Endothelial cell of umbilical vein (primary cell): ENCODE results near the gene NECAB2. TPM values are rescaled to one million over a fixed set of nuclear protein-coding genes. Genes with fewer than 3 reads are reported as not detected.

Experiments used
- BruUV-seq: library from RNA; stranded (reverse); fragments of 400-500 nt; replicated peaks from 2 replicates; lab custom pipeline; 2021; lab: Mats Ljungman, UMichigan
- CTCF ChIA-PET: fragments of 300-600, 350-600 bp; sonication (Branson Sonifier 250); formaldehyde crosslinking; loops from one replicate; lab custom pipeline; 2021; ENCODE audit warnings: antibody characterized with exemption, inconsistent platforms; lab: Charles Lee
- POLR2A ChIA-PET: fragments of 300-600, 350-600 bp; sonication (Branson Sonifier 250); formaldehyde crosslinking; loops from one replicate; lab custom pipeline; 2021; ENCODE audit warnings: antibody characterized with exemption, inconsistent platforms; lab: Charles Lee
- DNase-seq: peaks from one replicate; pipeline ENCODE4 v3.0.0-alpha.2; 2011; ENCODE audit warnings: low read depth, low spot score
- FAIRE-seq: peaks from 2 replicates; lab custom pipeline; 2011; peaks lifted over from hg19 to GRCh38; lab: Jason Lieb, UNC
- H2AFZ ChIP-seq: 2 replicates; pipeline ENCODE4 v1.6.0; 2012; ENCODE audit warnings: low read depth, low read length, control low read depth, inconsistent platforms
- H3K27ac ChIP-seq: 2 replicates; pipeline ENCODE4 v1.5.1; 2011; ENCODE audit warnings: low read depth, mild to moderate bottlenecking, control low read depth, low read length, moderate library complexity; ENCODE audit not compliant: insufficient read depth
- H3K27me3 ChIP-seq, 2 experiments: 2 replicates each; pipeline versions ENCODE4 v1.6.0 to v1.6.1; 2011; ENCODE audit warnings: low read length in 2 of 2, mixed read lengths in 1 of 2; ENCODE audit not compliant: control insufficient read depth in 2 of 2, insufficient read depth in 2 of 2
- H3K36me3 ChIP-seq, 2 experiments: 2 replicates in 1 of 2; 3 replicates in 1 of 2; pipeline ENCODE4 v1.5.1; 2011; ENCODE audit warnings: low read length in 2 of 2, mild to moderate bottlenecking in 1 of 2, moderate library complexity in 1 of 2; ENCODE audit not compliant: control insufficient read depth in 2 of 2, insufficient read depth in 2 of 2; ENCODE audit errors: extremely low read depth in 1 of 2
- H3K4me1 ChIP-seq: 3 replicates; pipeline ENCODE4 v1.5.1; 2011; ENCODE audit warnings: mild to moderate bottlenecking, low read length; ENCODE audit not compliant: control insufficient read depth, insufficient read depth; ENCODE audit errors: extremely low read depth
- H3K4me2 ChIP-seq: 2 replicates; pipeline ENCODE4 v1.6.1; 2011; ENCODE audit warnings: low read length, control low read depth, mixed read lengths; ENCODE audit not compliant: insufficient read depth
- H3K4me3 ChIP-seq, 3 experiments: fragments of 200-600 bp in 1 of 3; sonication (generic), shearing (Covaris generic) in 1 of 3; replicated peaks in 1 of 3; 2 replicates each; pipeline ENCODE4 v1.5.1; 2011 to 2016; ENCODE audit warnings: control low read depth in 3 of 3, low read length in 3 of 3, mild to moderate bottlenecking in 2 of 3, inconsistent platforms in 1 of 3, low read depth in 1 of 3, moderate library complexity in 1 of 3; ENCODE audit not compliant: insufficient read depth in 1 of 3
- H3K79me2 ChIP-seq: 2 replicates; pipeline ENCODE4 v1.6.0; 2012; ENCODE audit warnings: low read length, inconsistent platforms; ENCODE audit not compliant: control insufficient read depth, insufficient read depth
- H3K9ac ChIP-seq: replicated peaks from 2 replicates; pipeline ENCODE3; 2011; ENCODE audit warnings: low read length, control low read depth; ENCODE audit not compliant: insufficient read depth; ENCODE audit errors: extremely low read depth
- H3K9me1 ChIP-seq: replicated peaks from 3 replicates; pipeline ENCODE4 v1.6.0; 2011; ENCODE audit warnings: mild to moderate bottlenecking, low read length; ENCODE audit not compliant: control insufficient read depth, insufficient read depth; ENCODE audit errors: extremely low read depth
- H3K9me3 ChIP-seq: replicated peaks from 2 replicates; pipeline ENCODE4 v1.5.1; 2012; ENCODE audit warnings: low read length, inconsistent platforms; ENCODE audit not compliant: control insufficient read depth, insufficient read depth
- H4K20me1 ChIP-seq: replicated peaks from 2 replicates; pipeline ENCODE3; 2011; ENCODE audit warnings: mild to moderate bottlenecking, low read length; ENCODE audit not compliant: control insufficient read depth, insufficient read depth; ENCODE audit errors: extremely low read depth
- EZH2 ChIP-seq: IDR thresholded peaks from 2 replicates; pipeline ENCODE4 v1.6.1; 2012; ENCODE audit warnings: borderline replicate concordance, low read depth, mild to moderate bottlenecking, moderate library complexity, low read length, inconsistent platforms; ENCODE audit not compliant: severe bottlenecking
- GATA2 ChIP-seq: IDR thresholded peaks from 2 replicates; pipeline ENCODE4 v1.7.0; 2011; ENCODE audit warnings: low read depth, mild to moderate bottlenecking, moderate library complexity, mixed read lengths, low read length; ENCODE audit not compliant: insufficient read length, insufficient read depth
- POLR2A ChIP-seq: IDR thresholded peaks from 2 replicates; pipeline ENCODE4 v1.6.1; 2012; ENCODE audit warnings: low read depth, mild to moderate bottlenecking, control low read depth, low read length
- dilution Hi-C: fragments of 300-500 bp; cut with MboI; formaldehyde crosslinking; loops from one replicate; pipeline ENCODE4 v1.15.0; 2019; ENCODE audit warnings: low sequenced_read_pairs; ENCODE audit not compliant: extremely low pct_ligation_motif_present
- intact Hi-C: fragments of 100-400 bp; cut with micrococcal nuclease; formaldehyde crosslinking; loops from one replicate; pipeline ENCODE4 v1.10.0; 2022
- polyA plus RNA-seq, 4 experiments: library from polyadenylated mRNA; depleted of rRNA in 3 of 4; stranded (reverse) in 3 of 4; unstranded in 1 of 4; fragments of >200 nt; gene quantifications; 2 replicates each; pipeline versions ENCODE4 v1.2.1 to v1.2.3, GENCODE V29; 2011 to 2012; ENCODE audit warnings: missing spikeins in 1 of 4
- total RNA-seq: library from RNA; stranded (reverse); gene quantifications from 2 replicates; pipeline ENCODE4 v1.2.3, GENCODE V29; 2021
- TF ChIP-seq, protein P1 (sequence below), 2 donors: IDR thresholded peaks; 1 replicate in 1 of 2; 2 replicates in 1 of 2; pipeline ENCODE4 v1.5.1; 2011; ENCODE audit warnings: low read length in 2 of 2, mild to moderate bottlenecking in 2 of 2, moderate library complexity in 2 of 2, control low read depth in 1 of 2, inconsistent platforms in 1 of 2, low read depth in 1 of 2; ENCODE audit not compliant: insufficient read depth in 1 of 2; ENCODE audit errors: extremely low read depth in 1 of 2

The NECAB2 gene
- total and polyA plus RNA-seq, 2 donors (not counting 3 experiments of a cell fraction or from before 2014, with no cell fraction given) = 0.26 to 0.31 TPM

- no peaks in the 10 kb centered on the region for H4K20me1 ChIP-seq
- H2AFZ ChIP-seq = no peak overlapping the region
- no peak for FAIRE-seq
- no peaks in the 10 kb centered on the region for H3K9me1 ChIP-seq
- no peaks in the 10 kb centered on the region for H3K4me1 ChIP-seq
- ChIA-PET CTCF (interaction anchor here (1.2 kb wide), 1 partner anchor 53 kb away, joined by 3 read pairs; no protein-coding TSS in a partner anchor), POLR2A (no interaction called here)
- no peak for DNase-seq
- intact Hi-C loops (no loop called here), dilution Hi-C loops (no loop called here)
- H3K27me3 ChIP-seq = no peaks in the 10 kb centered on the region
- H3K4me2 ChIP-seq = no peak overlapping the region
- no peaks in the 10 kb centered on the region for H3K9me3 ChIP-seq
- TF ChIP-seq, protein P1, sequence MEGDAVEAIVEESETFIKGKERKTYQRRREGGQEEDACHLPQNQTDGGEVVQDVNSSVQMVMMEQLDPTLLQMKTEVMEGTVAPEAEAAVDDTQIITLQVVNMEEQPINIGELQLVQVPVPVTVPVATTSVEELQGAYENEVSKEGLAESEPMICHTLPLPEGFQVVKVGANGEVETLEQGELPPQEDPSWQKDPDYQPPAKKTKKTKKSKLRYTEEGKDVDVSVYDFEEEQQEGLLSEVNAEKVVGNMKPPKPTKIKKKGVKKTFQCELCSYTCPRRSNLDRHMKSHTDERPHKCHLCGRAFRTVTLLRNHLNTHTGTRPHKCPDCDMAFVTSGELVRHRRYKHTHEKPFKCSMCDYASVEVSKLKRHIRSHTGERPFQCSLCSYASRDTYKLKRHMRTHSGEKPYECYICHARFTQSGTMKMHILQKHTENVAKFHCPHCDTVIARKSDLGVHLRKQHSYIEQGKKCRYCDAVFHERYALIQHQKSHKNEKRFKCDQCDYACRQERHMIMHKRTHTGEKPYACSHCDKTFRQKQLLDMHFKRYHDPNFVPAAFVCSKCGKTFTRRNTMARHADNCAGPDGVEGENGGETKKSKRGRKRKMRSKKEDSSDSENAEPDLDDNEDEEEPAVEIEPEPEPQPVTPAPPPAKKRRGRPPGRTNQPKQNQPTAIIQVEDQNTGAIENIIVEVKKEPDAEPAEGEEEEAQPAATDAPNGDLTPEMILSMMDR (IDR thresholded peaks at IDR 0.05; ENCODE audit: extremely low read depth in 1 of 2, insufficient read depth in 1 of 2, low read depth in 1 of 2, low read length in 2 of 2) = no peak
- TF ChIP-seq EZH2 (no peak), GATA2 (no peak), POLR2A (no peak)
- H3K9ac ChIP-seq = no peak overlapping the region
- no peaks in the 10 kb centered on the region for H3K36me3 ChIP-seq
- BruUV-seq = no TSS peak
- no peak overlapping the region for H3K4me3 ChIP-seq
- H3K27ac ChIP-seq = no peak overlapping the region
- H3K79me2 ChIP-seq = no peaks in the 10 kb centered on the region
Observed at GRCh38 chr16:84032458-84033178, 64.6 kb downstream of the NECAB2 start.
